Ammon's horn (tissue), 1 donor: ENCODE results near the gene NUDT17.

ENCODE experiments used
- DNase-seq: peaks from one replicate; pipeline ENCODE4 v3.0.0-alpha.2; 2016; ENCODE audit warnings: low spot score

Gene NUDT17

GRCh38 chr1:145891143-145891542, 45.7 kb downstream of the NUDT17 start:
- no peak for DNase-seq

- DNase-seq = peak; percentile 92
Measured at GRCh38 chr1:145891587-145892485, 46.4 kb downstream of the NUDT17 start.

GRCh38 chr1:145892486-145893087, 47.2 kb downstream of the NUDT17 start:
- DNase-seq = no peak

GRCh38 chr1:145893306-145894055, 48.1 kb downstream of the NUDT17 start:
- DNase-seq = no peak

- DNase-seq = no peak
Measured at GRCh38 chr1:145895471-145895870, 50.0 kb downstream of the NUDT17 start.

GRCh38 chr1:145897969-145898368, 52.5 kb downstream of the NUDT17 start:
- DNase-seq = no peak
